ENCODE measurements around the gene SLC2A6.

SLC2A6 gene

GRCh38 chr9:133502112-133502511 lies 23.2 kb upstream of the SLC2A6 start:
- DNase-seq (ENCODE audit: low read depth): no peak
- H3K4me3 ChIP-seq (ENCODE audit: low read length): no peak overlapping the region

GRCh38 chr9:133499892-133500270 lies 21.0 kb upstream of the SLC2A6 start:
- DNase-seq (ENCODE audit: low read depth): no peak
- TF ChIP-seq CTCF (conservative IDR thresholded peaks at IDR 0.05; ENCODE audit: low read depth, low read length): no peak
- H3K4me3 ChIP-seq (ENCODE audit: low read length): no peak overlapping the region

More at GRCh38 chr9:133502112-133502511, 23.2 kb upstream of the SLC2A6 start:
- no peak for TF ChIP-seq CTCF (conservative IDR thresholded peaks at IDR 0.05; ENCODE audit: low read depth, low read length)

GRCh38 chr9:133499132-133499891 lies 20.4 kb upstream of the SLC2A6 start:
- no peak for DNase-seq (ENCODE audit: low read depth)
- no peak for TF ChIP-seq CTCF (conservative IDR thresholded peaks at IDR 0.05; ENCODE audit: low read depth, low read length)
- no peak overlapping the region for H3K4me3 ChIP-seq (ENCODE audit: low read length)

GRCh38 chr9:133496861-133497842 lies 18.3 kb upstream of the SLC2A6 start:
- no peak for TF ChIP-seq CTCF (conservative IDR thresholded peaks at IDR 0.05; ENCODE audit: low read depth, low read length)
- H3K4me3 ChIP-seq (ENCODE audit: low read length): no peak overlapping the region
- DNase-seq (ENCODE audit: low read depth): no peak

- DNase-seq (ENCODE audit: low read depth): no peak
- no peak overlapping the region for H3K4me3 ChIP-seq (ENCODE audit: low read length)
- TF ChIP-seq CTCF (conservative IDR thresholded peaks at IDR 0.05; ENCODE audit: low read depth, low read length): no peak
These were observed 16.7 kb upstream of the SLC2A6 start for GRCh38 chr9:133495327-133496293.

GRCh38 chr9:133494636-133495326 lies 15.9 kb upstream of the SLC2A6 start:
- TF ChIP-seq CTCF (conservative IDR thresholded peaks at IDR 0.05; ENCODE audit: low read depth, low read length): no peak
- DNase-seq (ENCODE audit: low read depth): no peak

More at GRCh38 chr9:133494636-133495326, 15.9 kb upstream of the SLC2A6 start:
- no peak overlapping the region for H3K4me3 ChIP-seq (ENCODE audit: low read length)

Data from retinal pigment epithelial cell (primary cell).